Gastroesophageal sphincter (tissue), 4 donors: ENCODE results near the gene YPEL5. TPM values are rescaled to one million over a fixed set of nuclear protein-coding genes. Genes with fewer than 3 reads are reported as not detected.

Experiments
- ATAC-seq: fragments of 150-250 bp; one replicate; pipeline ENCODE4 v1.9.1; 2016; ENCODE audit warnings: mild to moderate bottlenecking, moderate library complexity
- H3K27ac ChIP-seq, 4 donors: fragments of 200-600 bp; sonication (generic) in 3 of 4; 1 replicate in 3 of 4; 2 replicates in 1 of 4; pipeline ENCODE4 v1.5.1; 2016 to 2019
- H3K27me3 ChIP-seq: fragments of 200-600 bp; sonication (generic); one replicate; pipeline ENCODE4 v1.5.1; 2019
- H3K36me3 ChIP-seq, 2 donors: fragments of 200-600 bp; sonication (generic); one replicate each; pipeline ENCODE4 v1.5.1; 2019; ENCODE audit warnings: control low read depth in 1 of 2
- H3K4me1 ChIP-seq, 3 donors: fragments of 200-600 bp; sonication (generic); 1 replicate in 2 of 3; 2 replicates in 1 of 3; pipeline ENCODE4 v1.5.1; 2016 to 2019; ENCODE audit warnings: control low read depth in 2 of 3
- H3K4me3 ChIP-seq, 2 donors: fragments of 200-600 bp; sonication (generic); one replicate each; pipeline ENCODE4 v1.5.1; 2019; ENCODE audit warnings: mild to moderate bottlenecking in 1 of 2, moderate library complexity in 1 of 2
- H3K9me3 ChIP-seq, 3 donors: fragments of 200-600 bp; sonication (generic); one replicate each; pipeline ENCODE4 v1.5.1; 2017 to 2019; ENCODE audit warnings: control low read depth in 2 of 3
- CTCF ChIP-seq, 4 experiments: fragments of 200-600 bp in 2 of 4; fragments of 450-650 bp in 2 of 4; sonication (generic) in 1 of 4; IDR thresholded peaks; one replicate each; pipeline ENCODE4 v1.5.1; 2017 to 2019; ENCODE audit warnings: antibody characterized with exemption in 4 of 4, mild to moderate bottlenecking in 2 of 4, moderate library complexity in 2 of 4
- EP300 ChIP-seq: sonication (generic); formaldehyde crosslinking; IDR thresholded peaks from one replicate; pipeline ENCODE4 v1.6.1; 2017; ENCODE audit warnings: antibody characterized with exemption, mild to moderate bottlenecking
- POLR2A ChIP-seq, 2 donors: fragments of 450-650 bp; IDR thresholded peaks; one replicate each; pipeline ENCODE4 v1.6.1; 2017; ENCODE audit warnings: antibody characterized with exemption in 2 of 2, mild to moderate bottlenecking in 2 of 2, moderate library complexity in 1 of 2
- POLR2AphosphoS5 ChIP-seq: sonication (generic); formaldehyde crosslinking; IDR thresholded peaks from one replicate; pipeline ENCODE4 v1.6.1; 2017; ENCODE audit warnings: antibody characterized with exemption
- WGBS, 2 donors: methylation state at CpG; one replicate each; pipeline ENCODE4 v1.1.5; 2018; ENCODE audit warnings: low coverage in 1 of 2; 5-methylcytosine and 5-hydroxymethylcytosine counted together
- total RNA-seq, 4 donors: library from RNA; depleted of rRNA; stranded (reverse); fragments of >200 nt; gene quantifications; one replicate each; pipeline ENCODE4 v1.1.0, GENCODE V29; 2016

YPEL5 gene
- total RNA-seq, 4 donors from 2014 or later = 109 to 159 (median 136) TPM

GRCh38 chr2:30194421-30194820 is 47.6 kb downstream of the YPEL5 start:
- H3K4me3 ChIP-seq = no peak overlapping the region
- no peaks in the 10 kb centered on the region for H3K27me3 ChIP-seq
- H3K36me3 ChIP-seq = no peaks in the 10 kb centered on the region
- TF ChIP-seq CTCF (IDR thresholded peaks at IDR 0.05) = no peak
- TF ChIP-seq POLR2AphosphoS5 = no peak
- no peak for TF ChIP-seq EP300
- no peak for TF ChIP-seq POLR2A (IDR thresholded peaks at IDR 0.05)
- no peaks in the 10 kb centered on the region for H3K9me3 ChIP-seq
- ATAC-seq = no peak
- no peaks in the 10 kb centered on the region for H3K4me1 ChIP-seq
- H3K27ac ChIP-seq = no peak overlapping the region
- 50 to 79% methylated on average over 2 to 5 of the region's 7 CpGs for WGBS, 2 donors

GRCh38 chr2:30195016-30195415 is 48.2 kb downstream of the YPEL5 start:
- Histone ChIP-seq H3K27me3 (no peaks in the 10 kb centered on the region), H3K36me3 (no peaks in the 10 kb centered on the region), H3K9me3 (no peaks in the 10 kb centered on the region), H3K27ac (no peak overlapping the region), H3K4me1 (no peaks in the 10 kb centered on the region), H3K4me3 (no peak overlapping the region)
- ATAC-seq = no peak
- TF ChIP-seq EP300 (no peak), CTCF (IDR thresholded peaks at IDR 0.05) (no peak), POLR2AphosphoS5 (no peak), POLR2A (IDR thresholded peaks at IDR 0.05) (no peak)
- WGBS, 2 donors = 70% methylated on average over 2 of the region's 4 CpGs; no CpG with 5 or more reads in 1 of the 2 donors

DNA sequence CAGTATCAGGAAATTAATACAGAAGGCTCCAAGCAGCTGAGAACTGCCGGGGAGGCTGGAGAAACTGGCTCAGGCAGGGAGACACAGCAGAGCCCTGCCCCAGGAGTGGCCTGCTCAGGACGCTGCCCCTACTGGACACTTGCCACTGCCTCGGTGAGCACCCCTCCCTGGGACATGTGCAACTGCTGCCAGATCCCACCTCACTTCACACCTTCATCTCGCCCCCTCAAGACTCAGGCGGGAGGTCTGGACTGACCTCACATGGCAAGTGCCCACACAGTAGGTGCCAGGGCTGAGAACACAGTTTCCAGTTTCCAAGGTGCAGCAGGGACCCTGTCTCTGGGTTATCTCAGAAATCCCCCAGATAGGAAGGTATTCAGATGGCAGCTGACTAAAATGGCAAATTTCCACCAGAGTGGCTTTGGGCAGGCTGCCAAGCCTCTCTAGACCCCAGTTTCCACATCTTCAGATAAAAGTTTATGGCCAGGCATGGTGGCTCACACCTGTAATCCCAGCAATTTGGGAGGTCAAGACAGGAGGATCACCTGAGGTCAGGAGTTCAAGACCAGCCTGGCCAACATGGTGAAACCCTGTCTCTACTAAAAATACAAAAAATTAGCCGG is 50.9 kb downstream of the YPEL5 start:
- WGBS, 2 donors = 60 to 66% methylated on average over 2 to 4 of the region's 6 CpGs
- H3K36me3 ChIP-seq = no peaks in the 10 kb centered on the region
- ATAC-seq = no peak
- H3K27me3 ChIP-seq = no peaks in the 10 kb centered on the region
- no peak for TF ChIP-seq POLR2A (IDR thresholded peaks at IDR 0.05)
- no peak for TF ChIP-seq CTCF (IDR thresholded peaks at IDR 0.05)
- no peak for TF ChIP-seq EP300
- no peak for TF ChIP-seq POLR2AphosphoS5
- H3K4me1 ChIP-seq = peaks cover 0 to 12% (median 0%) of the 10 kb centered on the region in 3 donors
- no peaks in the 10 kb centered on the region for H3K9me3 ChIP-seq
- no peak overlapping the region for H3K4me3 ChIP-seq
- no peak overlapping the region for H3K27ac ChIP-seq

- Histone ChIP-seq H3K27ac (peak overlapping the region in 2 of 4 donors; percentile 41 to 42), H3K36me3 (no peaks in the 10 kb centered on the region), H3K27me3 (no peaks in the 10 kb centered on the region), H3K4me1 (peaks cover 0 to 22% (median 0%) of the 10 kb centered on the region in 3 donors), H3K9me3 (no peaks in the 10 kb centered on the region), H3K4me3 (no peak overlapping the region)
- 15 to 27% methylated on average over 1 of the region's 1 CpG for WGBS, 2 donors
- TF ChIP-seq POLR2A (IDR thresholded peaks at IDR 0.05) = no peak
- TF ChIP-seq EP300 = no peak
- peak; percentile 69 for ATAC-seq
These were observed 55.2 kb downstream of the YPEL5 start for GRCh38 chr2:30201990-30202389.

- no peaks in the 10 kb centered on the region for H3K36me3 ChIP-seq
These were observed 56.3 kb downstream of the YPEL5 start for GRCh38 chr2:30203156-30203555.

More at GRCh38 chr2:30203156-30203555, 56.3 kb downstream of the YPEL5 start:
- no peak overlapping the region for H3K4me3 ChIP-seq
- ATAC-seq = no peak
- TF ChIP-seq EP300 (no peak), CTCF (IDR thresholded peaks at IDR 0.05) (no peak), POLR2AphosphoS5 (no peak), POLR2A (IDR thresholded peaks at IDR 0.05) (no peak)
- no peaks in the 10 kb centered on the region for H3K9me3 ChIP-seq
- 47 to 68% methylated on average over 4 to 5 of the region's 7 CpGs for WGBS, 2 donors
- no peaks in the 10 kb centered on the region for H3K27me3 ChIP-seq
- H3K27ac ChIP-seq = peak overlapping the region in 3 of 4 donors; percentile 8 to 71 (median 37)
- peaks cover 0 to 22% (median 0%) of the 10 kb centered on the region in 3 donors for H3K4me1 ChIP-seq
